Brain pericyte (primary cell): Measurements from ENCODE around the gene OR10R2.
"Not testable (repeated sequence)": the region's sequence is repeated elsewhere in the genome, so short reads cannot be mapped to it uniquely, and the experiment has no call there.

Source experiments
- DNase-seq: peaks from one replicate; pipeline ENCODE4 v3.0.0-alpha.2; 2012; ENCODE audit warnings: low read depth, low spot score

Gene OR10R2, protein sequence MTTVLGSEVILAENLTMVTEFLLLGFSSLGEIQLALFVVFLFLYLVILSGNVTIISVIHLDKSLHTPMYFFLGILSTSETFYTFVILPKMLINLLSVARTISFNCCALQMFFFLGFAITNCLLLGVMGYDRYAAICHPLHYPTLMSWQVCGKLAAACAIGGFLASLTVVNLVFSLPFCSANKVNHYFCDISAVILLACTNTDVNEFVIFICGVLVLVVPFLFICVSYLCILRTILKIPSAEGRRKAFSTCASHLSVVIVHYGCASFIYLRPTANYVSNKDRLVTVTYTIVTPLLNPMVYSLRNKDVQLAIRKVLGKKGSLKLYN

DNA sequence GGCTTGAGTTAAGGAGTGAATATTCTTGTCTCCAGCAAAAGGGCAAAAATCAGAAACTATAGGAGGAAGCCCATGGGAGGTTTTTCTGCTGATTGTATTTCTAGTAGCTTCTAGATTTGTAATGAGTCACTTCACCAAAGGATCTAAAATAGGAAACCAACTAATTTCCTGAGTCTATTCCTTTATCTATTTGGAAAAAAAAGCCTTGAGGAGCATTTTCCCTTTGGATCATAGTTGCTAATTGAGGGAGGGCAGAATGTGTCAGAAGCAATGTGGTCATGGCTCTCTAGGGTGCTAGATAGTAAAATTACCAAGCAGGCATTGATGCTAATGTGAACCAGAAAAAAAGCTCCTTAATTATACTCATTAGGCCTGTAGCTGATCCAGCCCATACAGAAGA lies at the start of gene OR10R2:
OR10R2 (plus strand) TSS at position 301 of the 400 bp plus-strand sequence. CDS start 106 bp downstream, outside the sequence.
- no peak for DNase-seq

- DNase-seq = no peak
Observed at GRCh38 chr1:158425027-158425426, 47.0 kb upstream of the OR10R2 start.

- no peak for DNase-seq
Observed at GRCh38 chr1:158426137-158426536, 45.9 kb upstream of the OR10R2 start, which contains the start of gene OR10K2. OR10K2 (minus strand) TSS chr1:158426237; CDS start chr1:158420866, 5,371 bp downstream.

DNA sequence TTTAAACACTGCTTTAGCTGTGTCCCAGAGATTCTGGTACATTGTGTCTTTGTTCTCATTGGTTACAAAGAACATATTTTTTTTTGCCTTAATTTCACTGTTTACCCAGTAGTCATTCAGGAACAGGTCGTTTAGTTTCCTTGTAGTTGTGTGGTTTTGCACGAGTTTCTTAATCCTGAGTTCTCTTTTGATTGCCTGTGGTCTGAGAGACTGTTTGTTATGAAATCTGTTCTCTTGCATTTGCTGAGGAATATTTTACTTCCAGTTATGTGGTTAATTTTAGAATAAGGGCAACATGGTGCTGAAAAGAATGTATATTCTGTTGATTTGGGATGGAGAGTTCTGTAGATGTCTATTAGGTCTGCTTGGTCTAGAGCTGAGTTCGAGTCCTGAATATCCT lies 41.9 kb upstream of the OR10R2 start:
- DNase-seq = not testable (repeated sequence)

GRCh38 chr1:158434741-158435140 lies 37.3 kb upstream of the OR10R2 start:
- no peak for DNase-seq

DNA sequence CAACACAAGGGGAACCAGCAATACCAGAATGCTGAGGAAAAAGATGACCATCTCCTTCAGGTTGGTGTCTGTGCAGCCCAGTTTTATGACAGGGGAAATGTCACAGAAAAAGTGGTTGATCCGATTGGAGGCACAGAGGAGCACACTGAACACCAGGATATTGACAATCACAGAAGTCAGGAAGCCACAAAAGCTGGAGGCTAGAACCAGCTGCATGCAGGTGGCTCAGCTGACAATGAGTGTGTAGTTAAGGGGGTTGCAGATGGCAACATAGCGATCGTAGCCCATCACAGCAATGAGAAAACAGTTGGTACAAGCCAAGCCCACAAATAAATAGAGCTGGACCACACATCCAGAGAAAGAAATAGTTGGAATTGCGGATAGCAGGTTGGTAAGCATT lies 26.6 kb upstream of the OR10R2 start:
- DNase-seq = no peak

- no peak for DNase-seq
Observed at GRCh38 chr1:158454537-158454936, 17.5 kb upstream of the OR10R2 start.

DNA sequence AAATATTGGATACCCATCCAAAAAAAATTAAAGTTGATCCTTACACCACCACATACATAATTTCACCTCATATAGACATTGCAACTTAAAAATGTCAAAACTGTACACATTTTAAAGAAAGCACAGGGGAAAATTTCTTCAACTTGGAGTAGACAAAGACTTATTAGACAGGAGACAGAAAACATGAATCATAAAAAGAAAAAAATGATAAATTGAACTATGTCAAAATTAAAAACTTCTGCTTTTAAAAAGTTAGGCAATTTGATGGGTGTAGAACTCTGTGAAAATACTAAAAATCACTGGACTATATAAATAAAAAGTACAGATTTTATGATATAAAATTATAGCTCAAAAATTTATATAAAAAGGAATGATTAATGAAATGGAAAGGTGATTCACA lies 14.8 kb upstream of the OR10R2 start:
- no peak for DNase-seq

GRCh38 chr1:158458263-158458662 lies 13.8 kb upstream of the OR10R2 start:
- no peak for DNase-seq

DNA sequence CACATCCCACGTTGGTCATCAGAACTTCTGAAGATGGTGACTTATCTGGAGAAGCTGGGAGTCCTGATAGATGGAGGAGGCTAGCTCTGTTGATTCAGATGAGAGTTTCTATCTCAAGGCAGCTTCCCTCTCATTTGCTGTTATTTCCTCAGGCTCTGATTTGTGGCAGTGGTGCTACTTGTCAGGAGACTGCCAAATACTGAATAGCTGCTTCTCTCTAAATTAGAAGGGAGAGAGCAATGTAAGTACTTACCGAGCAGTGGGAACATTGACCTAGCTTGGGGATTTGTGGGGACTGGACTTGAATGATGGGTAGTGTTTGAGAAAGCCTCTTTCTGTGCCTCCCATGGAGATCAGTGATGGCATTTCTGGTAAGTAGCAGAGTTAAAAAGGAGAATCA lies 10.5 kb upstream of the OR10R2 start, which contains the start of gene OR10K1:
OR10K1 (plus strand) TSS at position 301 of the 400 bp plus-strand sequence. CDS start 3,728 bp downstream, outside the sequence.
- DNase-seq = no peak

- DNase-seq = no peak
Observed at GRCh38 chr1:158485455-158485854, 13.4 kb downstream of the OR10R2 start.

- DNase-seq = no peak
Observed at GRCh38 chr1:158491316-158491715, 19.3 kb downstream of the OR10R2 start.

- no peak for DNase-seq
Observed at GRCh38 chr1:158493054-158493453, 21.0 kb downstream of the OR10R2 start.

- no peak for DNase-seq
Observed at GRCh38 chr1:158494796-158495195, 22.8 kb downstream of the OR10R2 start.

GRCh38 chr1:158496374-158496773 lies 24.4 kb downstream of the OR10R2 start:
- no peak for DNase-seq

DNA sequence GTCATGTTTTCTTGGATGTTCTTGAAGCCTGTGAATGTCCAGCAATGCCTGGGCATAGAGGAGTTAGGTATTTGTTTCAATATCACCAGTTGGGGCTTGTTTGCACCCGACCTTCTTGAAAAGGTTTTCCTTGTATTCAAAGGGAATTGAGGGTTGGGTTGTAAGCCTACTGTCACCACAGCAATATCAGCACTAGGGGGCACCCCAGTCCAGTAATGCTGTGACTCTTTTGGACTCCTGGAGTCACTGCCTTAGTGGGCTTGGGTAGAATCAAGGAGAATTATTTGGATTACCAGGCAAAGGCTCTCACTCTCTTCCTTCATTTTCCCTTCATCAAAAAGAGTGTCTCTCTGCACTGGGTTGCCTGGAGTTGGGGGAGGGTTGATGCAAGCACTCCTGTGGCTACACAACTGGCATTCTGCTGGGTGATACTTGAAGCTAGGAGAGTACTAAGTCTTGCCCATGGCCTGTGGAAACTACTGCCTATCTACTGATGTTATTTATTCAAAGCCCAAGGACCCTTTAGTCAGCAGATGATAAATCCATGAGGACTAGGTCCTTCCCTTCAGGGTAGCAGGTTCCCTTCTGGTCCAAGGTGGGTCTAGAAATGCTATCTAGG lies 34.5 kb downstream of the OR10R2 start:
- DNase-seq = no peak

- no peak for DNase-seq
Observed at GRCh38 chr1:158507511-158507910, 35.5 kb downstream of the OR10R2 start.

- DNase-seq = no peak
Observed at GRCh38 chr1:158509471-158510156, 37.6 kb downstream of the OR10R2 start.

GRCh38 chr1:158516966-158517365 lies 44.9 kb downstream of the OR10R2 start:
- DNase-seq = no peak

- DNase-seq = no peak
Observed at GRCh38 chr1:158520021-158520420, 48.0 kb downstream of the OR10R2 start.

- no peak for DNase-seq
Observed at GRCh38 chr1:158520955-158521665, 49.1 kb downstream of the OR10R2 start.

GRCh38 chr1:158521666-158522058 lies 49.6 kb downstream of the OR10R2 start:
- DNase-seq = no peak
